GM19455 (cell line): ENCODE measurements around the gene SOX10.

Experiments used
- ATAC-seq: cut with Tn5 transposase; IDR thresholded peaks from one replicate; pipeline ENCODE4 v1.9.1; 2021; ENCODE audit not compliant: unreplicated experiment

The SOX10 gene

DNA sequence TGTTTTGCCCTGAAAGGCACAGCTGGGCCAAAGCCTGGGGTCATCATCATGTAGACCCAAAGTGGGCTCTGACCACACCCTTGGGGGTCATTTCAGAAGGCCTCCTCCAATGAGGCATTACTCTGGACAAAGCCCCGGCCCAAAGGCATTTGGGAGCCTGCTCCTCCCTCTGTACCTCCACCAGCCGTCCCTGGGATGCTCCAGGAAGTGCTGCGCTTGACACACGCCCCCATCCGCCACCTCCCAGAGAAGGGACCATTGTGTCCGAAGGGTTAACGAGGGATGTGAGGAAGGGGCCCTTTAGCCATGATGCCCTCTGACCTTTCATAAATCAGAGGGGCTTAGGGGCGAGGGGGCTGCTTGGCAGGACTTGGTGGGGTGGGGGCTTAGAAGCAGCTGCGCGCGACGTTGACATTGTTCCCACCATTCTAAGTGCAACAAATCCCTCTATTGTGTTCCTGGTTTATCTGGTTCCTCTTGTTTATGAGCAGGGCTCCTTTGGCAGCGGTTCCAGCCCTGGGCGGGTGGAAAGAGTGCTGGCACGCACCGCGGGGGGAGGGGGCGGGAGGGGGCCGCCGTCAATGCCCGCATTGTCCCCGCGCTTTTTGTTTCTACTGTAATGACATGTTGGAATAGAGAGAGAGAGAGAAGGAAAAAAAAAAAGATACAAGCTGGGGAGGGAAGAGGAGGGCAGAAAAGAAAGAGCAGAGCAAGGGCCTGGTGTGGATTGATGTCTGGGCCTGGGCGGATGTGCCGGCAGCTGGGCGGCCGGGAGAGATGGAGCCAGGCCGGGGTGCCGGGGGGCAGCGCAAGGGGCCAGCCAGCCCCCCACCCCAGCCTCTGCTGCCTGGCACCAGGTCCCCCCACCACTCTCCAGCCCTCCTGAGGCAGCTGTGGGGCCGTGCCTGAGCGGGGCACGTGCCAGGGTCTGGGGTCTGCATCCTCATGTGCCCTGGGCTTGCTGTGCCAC lies 32.1 kb upstream of the SOX10 start:
- no peak for ATAC-seq

DNA sequence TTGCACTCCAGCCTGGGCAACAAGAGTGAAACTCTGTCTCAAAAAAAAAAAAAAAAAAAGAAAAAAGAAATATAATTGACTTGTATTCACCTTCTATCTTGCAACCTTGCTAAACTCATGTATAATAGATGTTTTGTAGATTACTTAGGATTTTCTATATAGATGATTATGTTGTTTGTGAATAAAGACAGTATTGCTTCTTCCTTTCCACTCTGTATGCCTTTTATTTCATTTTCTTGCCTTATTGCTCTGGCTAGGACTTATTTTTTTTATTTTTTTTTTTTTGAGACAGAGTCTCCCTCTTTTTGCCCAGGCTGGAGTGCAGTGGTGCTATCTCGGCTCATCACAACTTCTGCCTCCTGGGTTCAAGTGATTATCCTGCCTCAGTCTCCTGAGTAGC lies 29.7 kb upstream of the SOX10 start:
- ATAC-seq = no peak

DNA sequence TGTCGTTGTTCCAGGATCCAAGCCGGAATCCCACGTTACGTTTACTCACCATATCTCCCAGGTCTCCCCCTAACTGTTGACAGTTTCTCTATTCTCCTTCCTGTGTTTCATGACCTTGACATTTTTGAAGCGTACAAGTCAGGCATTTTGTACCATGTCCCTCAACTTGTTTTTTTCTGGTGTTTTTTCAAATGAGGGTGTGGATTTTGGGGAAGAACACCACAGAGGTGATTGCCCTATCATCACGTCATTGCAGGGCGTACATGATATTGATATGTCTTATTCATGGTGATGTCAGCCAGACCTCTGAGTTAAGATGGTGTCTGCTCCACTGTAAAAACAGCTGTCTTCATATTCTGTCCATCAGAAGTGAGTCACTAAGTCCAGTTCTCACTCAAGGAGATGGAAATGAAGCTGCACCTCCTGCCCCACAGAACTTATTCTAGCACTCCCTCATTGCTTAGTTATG lies 28.3 kb upstream of the SOX10 start:
- ATAC-seq = no peak

DNA sequence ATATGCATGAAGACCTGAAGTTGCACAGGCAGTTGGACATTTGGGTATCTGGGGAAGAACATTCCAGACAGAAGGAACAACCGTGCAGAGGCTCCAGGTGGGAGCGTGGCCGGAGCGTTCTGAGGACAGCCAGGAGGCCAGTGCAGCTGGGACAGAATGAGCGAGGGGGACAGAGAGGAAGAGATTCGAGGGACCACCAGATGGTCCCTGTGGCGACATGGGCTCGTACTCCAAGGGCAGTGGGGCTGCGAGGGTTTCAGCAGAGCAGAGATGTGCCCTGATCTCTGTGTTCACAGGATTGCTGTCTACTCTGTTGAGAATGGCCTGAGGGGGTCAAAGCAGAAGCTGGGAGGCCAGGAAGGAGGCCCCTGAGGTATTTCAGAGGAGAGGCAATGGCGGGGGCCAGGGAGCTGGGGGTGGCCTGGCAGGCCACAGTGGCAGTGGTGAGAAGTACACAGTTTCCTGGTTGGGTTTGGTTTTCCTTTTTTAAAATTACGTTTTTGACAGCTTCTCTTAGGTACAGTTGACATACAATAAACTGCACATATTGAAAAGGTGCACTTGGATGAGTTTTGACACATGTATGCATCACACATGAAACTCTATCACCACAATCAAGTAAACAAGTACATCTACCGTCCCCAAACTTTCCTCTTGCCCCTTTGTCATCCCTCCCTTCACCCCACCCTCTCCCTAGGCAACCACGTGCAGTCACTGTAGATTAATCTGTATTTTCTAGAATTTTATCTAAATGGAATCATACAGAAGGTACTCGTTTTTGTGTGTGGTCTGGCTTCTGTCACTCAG lies 24.8 kb upstream of the SOX10 start:
- no peak for ATAC-seq

DNA sequence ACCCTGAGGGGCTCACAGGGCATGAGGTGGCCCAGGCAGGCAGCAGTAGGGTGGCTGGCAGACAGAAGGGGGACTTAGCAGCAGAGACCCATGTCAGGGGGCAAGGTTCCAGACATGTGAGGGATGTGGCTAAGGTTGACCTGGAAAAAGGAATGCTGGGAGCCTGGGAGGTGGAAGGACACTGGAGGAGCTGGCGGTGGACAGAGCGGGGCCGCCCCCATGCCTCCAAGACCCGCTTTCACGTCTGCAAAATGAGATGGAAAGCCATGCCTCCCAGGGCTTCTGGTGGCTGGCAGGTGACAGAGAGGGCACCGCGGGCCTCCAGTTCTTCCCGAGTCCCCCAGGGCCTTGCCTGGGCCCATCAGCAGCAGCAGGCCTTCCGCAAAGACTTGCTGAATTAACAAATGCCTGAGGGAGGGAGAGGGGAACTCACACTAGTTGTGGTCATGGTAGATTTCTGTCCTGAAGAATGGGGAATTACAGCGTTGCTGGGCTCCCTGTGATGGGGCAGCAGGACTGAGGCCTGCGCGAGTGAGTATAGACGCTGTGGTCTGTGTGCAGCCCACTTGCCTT lies 23.1 kb upstream of the SOX10 start:
- no peak for ATAC-seq

DNA sequence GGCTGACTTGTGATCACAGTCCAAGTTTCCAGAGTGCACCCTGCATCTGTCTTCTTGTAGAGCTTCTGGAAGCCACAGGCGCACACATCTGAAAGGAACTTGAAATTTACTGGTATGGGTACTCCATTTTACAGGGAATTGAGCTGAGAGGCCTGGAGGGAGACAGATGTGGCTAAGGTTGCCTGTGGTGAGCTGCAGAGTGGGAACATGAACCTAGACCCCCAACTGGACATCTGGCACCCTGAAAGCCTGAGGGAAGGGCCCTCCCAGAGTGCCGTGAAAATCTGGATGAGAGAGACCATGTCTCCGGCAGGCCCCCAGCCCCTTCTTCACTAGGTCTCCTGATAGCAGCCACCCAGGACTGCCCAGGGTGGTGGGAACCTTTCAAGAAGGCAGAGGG lies 22.6 kb upstream of the SOX10 start:
- no peak for ATAC-seq

DNA sequence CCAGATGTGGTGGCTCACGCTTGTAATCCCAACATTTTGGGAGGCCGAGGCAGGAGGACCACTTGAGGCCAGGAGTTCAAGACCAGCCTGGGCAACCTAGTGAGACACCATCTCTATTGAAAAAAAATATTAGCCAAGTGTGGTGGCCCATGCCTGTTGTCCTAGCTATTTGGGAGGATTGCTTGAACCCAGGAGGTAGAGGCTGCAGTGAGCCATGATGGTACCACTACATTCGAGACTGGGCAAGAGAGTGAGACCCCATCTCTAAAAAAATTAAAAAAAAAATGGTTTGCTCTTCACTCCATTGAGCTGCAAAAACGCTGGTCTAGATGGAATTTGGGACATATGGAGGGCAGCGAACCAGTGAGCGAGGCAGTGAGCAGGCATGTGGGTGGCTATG lies 21.6 kb upstream of the SOX10 start:
- no peak for ATAC-seq

DNA sequence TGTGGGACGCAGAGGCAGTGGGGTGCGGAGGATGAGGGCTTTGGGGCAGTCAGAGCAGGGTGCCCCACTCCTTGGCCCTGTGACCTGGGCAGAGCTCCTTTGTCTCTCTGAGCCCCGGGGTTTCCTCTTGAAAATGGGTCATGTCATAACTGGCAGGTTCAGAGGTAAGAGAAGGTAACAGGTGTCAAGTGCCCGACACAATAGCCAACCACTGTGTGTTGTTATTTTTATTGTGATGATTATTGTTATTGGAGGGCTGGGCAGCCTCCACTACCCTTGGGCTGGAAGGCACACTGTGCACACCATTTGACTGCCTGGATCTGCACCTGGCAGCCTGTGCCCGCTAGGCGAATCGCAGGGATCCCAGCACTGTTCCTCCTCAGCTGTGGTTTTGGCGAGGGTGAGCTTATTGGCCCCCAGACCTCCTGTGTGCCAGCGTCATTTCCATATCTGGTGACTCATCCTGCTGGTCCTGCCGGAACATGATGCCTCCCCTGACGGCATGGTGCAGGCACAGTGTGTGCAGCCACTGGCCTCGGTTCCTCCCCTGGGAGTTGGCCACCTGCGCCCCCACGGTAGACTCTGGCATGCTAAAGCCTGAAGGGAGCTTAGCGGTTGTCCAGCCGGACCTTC lies 15.4 kb upstream of the SOX10 start:
- ATAC-seq = no peak

DNA sequence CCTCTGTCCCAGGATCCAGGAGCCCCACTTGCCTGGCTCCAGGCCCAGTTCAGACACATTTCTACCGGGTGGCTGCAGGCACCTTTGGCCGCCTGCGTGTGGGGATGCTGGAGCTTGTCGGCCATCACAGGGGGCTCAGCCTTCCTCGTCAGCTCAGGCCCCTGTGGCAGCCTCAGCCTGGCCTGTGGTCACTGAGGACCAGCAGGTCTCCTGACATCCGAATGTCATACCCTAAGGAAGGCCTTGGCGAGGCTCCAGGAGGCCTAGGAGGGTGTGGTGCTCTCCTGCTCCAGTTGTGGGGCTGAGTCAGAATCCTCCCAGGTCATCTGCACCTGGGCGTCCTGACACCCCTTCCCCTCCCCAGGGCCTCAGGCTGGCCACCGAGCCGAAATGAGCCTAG lies 14.9 kb upstream of the SOX10 start:
- no peak for ATAC-seq

DNA sequence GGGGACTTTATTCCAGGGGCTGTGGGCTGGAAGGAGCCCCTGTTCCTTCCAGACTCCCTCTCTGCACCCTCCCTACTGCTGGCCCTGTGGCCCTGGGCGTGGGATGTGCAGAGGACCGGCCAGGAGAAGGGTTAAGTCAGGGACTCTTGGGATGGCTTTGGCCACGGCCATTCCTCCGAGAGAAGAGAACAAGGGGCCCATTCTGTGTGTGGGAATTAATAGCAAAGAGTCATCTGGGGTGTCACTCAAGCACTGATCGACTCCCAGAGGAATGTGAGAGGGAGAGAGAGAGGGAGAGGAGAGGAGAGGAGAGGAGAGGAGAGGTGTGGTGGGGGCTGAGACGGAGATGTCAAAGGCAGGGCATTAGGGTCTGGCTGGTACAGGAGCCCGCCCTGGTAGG lies 14.2 kb upstream of the SOX10 start:
- ATAC-seq = no peak

DNA sequence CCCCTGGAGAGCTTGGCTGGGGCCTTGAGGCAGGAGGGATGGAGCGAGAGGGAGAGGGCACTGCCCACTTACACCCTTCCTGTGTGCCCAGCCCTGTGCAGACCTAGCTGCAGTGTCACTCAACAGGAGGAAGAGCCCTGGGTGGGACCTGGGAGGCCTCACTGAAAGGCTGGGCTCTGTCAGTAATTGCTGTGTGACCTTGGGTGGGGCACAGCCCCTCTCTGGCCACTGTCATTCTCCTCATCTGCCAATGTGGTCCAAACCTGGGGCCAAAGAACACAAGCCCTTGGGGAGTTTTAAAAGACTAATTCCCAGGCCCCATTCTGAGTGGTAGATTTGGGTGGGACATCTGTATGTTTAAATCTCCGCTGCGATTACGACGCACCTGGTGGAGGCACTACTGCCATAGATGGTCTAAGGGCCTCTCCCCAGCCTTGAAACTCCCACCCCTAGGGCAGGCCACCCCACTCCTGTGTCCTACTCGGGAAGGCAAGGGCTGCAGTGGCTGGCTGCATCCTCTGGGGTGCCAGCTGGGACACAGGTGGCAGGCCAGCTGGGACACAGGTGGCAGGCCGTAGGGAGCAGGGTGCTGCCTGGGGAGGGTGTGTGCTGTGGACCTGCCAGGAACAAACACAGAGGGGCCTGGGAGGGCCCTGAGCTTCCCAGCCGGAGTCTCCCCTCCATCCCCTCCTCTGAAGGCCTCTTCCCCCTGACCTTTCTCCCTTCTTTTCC lies 12.3 kb upstream of the SOX10 start:
- no peak for ATAC-seq

DNA sequence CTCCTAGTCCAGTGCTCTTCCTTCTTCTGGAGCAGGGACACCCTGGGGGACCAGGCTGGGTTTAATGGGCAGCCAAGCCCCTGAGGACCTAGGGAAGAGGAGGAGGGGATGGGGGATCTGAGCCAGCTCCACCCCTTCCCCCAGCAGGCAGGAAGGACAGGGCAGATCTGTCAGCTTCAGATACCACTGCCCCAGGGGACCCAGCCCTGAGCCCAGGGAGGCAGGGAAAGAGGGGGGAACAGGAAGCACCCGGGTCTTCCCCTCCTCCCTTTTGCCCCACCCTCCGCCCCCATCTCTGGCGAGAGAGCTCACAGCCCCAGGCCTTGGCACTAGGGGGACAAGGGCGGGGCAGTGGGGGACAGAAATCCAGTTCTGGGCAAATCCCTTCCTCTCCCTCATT lies 11.7 kb upstream of the SOX10 start:
- no peak for ATAC-seq

DNA sequence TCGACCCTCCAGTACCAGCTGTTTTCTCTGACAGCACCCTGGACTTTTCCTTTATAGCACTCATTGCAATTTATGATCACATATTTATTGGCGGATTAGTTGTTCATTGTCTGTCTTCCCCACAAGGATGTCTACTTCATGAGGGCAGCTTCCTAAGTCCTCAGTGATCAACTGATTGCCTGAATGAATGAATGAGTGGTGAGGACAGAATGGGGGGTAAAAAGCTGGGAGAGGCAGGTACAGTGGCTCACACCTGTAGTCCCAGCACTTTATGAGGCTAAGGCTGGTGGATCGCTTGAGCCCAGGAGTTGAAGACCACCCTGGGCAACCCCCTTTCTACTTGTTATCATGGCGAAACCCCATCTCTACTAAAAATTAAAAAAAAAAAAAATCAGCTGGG lies 11.1 kb upstream of the SOX10 start:
- ATAC-seq = no peak

DNA sequence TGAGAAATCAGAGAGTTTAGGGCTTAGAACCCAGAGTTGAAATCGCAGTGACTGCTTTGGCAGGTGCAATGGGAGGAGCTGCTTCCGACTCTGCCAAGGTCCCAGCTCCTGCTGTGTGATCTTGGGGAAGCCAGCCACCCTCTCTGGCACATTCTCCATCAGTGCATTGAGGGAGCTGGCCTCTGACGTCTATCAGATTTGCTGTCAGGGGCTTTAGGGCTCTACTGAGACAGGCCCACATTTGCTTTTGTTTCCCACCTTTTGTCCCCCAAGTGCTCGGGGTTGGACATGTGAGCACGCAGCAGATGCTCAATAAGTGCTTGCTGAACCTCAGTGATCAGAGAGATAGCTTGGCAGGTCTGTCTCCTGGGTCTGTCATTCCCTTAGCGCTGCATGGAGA lies 10.6 kb upstream of the SOX10 start:
- no peak for ATAC-seq

DNA sequence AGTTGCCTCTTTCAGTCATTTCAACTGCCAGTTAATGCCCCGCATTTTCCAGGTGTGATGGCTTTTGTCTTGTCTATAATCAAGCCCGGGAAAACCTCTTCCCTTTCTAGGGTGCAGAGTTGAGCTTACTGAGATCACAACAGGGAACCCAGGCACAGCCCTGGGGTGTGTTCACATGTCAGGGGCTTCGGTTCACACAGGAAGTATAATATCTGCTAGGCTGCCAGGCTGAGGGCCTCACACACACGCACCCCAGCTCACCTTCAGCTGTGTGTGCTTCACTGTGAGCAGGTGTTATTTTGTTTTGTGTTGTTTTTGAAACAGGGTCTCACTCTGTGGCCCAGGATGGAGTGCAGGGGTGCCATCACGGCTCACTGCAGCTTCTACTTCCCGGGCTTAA lies 9.7 kb upstream of the SOX10 start:
- no peak for ATAC-seq

DNA sequence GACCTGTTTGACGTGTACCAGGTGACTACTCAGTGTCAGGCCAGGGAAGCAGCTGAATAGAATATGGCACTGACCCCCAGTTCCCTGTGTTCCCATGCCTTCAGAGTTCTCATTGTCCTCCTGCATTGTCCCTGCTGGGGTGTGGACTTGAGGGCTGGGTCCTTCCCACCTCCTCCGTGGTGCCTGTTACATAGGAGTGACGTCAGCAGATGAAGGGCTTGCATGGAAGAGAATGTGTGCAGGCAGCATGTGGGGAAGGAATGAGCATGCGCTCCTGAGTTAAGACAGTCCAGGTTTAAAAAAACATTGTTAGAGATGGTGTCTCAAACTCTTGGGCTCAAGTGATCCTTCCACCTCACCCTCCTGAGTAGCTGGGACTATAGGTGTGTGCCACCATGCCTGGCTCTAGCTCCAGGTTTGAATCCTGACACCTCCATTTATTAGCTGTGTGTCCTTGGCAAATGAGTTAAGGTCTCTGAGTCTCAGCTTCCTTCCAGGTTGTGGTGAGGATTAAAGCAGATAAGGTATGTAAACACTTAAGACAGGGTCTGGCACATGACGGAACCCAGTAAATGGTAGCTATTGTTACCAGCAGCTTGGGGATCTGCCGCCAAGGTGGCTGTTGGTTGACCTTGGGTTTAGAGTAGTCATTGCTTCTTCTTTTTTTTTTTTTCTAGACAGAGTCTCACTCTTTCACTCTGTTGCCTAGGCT lies 7.5 kb upstream of the SOX10 start:
- no peak for ATAC-seq

DNA sequence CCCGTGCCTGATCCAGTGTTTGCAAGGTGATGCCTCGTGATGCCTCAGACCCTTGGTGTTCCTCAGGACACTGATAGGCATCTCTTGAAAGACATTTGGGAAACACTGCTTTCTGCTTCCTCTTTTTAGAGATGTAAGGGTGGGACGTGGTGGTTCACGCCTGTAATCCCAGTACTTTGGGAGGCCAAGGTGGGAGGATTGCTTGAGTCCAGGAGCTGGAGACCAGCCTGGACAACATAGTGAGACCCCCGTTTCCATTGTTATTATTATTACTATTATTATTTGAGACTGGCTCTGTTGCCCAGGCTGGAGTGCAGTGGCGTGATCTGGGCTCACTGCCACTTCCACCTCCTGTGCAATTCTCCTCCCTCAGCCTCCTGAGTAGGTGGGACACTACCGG lies 6.5 kb upstream of the SOX10 start:
- ATAC-seq = no peak

DNA sequence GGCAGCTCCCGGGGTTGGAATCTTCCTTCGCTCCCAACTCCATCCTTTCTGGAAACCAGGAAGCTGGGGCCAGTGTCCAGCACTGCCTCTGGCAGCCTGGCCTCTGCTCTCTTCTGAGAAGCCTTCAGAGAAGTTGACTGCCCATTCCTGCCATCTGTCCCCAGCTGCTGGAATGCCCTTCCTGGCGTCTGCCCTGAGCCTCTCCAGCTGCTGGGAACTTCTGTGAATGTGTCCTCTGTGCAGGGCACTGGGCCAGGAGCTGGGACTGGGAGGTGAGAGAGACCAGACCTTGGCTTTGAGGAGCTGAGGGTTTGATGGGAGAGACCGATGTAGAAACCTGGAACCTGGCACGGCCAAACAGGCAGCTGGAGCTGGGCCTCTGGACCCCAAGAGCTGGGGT lies 5.9 kb upstream of the SOX10 start:
- ATAC-seq = no peak

DNA sequence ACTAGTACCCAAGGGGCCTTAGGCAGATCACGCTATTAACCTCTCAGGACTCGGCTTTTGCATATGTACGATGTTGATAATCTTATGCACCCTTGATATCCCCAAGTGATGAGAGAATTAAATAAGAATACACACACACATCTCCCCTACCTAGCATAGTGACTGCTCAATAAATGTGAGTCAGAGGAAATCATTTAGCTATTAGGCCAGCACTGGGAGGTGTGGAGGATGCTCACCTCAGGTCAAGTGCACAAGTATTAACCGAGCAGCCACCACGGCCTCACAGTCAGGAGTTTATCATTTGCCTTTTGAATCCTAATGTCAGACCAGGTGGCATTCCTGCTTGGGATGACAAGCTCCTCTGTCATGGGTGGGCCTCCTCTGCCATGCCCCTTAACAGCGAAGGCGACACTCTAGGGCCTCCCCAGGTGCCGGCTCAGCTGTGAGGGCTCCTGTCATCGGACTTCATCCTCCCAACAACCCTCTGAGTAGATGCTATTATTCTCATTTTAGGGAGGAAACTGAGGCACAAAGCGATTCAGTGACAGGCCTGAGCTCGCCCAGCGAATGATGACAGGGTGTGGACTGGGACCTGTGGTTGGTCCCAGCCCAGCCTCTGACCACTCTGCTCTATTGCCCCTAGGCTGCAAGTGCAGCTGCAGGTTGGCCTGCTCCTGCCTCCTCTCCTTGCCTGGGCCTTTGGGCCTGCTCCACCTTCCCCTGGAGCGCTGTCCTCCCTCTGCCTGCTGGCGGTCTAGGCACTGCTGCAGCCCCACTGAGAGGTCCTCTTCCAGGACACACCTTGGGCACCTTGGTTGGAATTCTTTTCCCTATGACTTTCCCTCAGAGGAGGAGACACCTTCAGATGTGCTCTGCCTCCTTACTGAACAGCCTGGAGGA lies 5.0 kb upstream of the SOX10 start:
- no peak for ATAC-seq
